Mucosa of descending colon (tissue), 3 donors: ENCODE measurements around the gene SPINK9. TPM values are rescaled to one million over a fixed set of nuclear protein-coding genes. Genes with fewer than 3 reads are reported as not detected.

Experiments used
- ATAC-seq: fragments of 200-7000 bp; cut with Tn5 transposase; one replicate; pipeline ENCODE4 v1.9.1; 2020; ENCODE audit warnings: mild to moderate bottlenecking, moderate library complexity
- DNase-seq, 3 donors: peaks; one replicate each; pipeline ENCODE4 v3.0.0-alpha.2; 2020
- H3K36me3 ChIP-seq: fragments of 200-600 bp; one replicate; pipeline ENCODE4 v1.8.0; 2021; ENCODE audit warnings: low read depth, mild to moderate bottlenecking
- H3K4me1 ChIP-seq: fragments of 200-600 bp; one replicate; pipeline ENCODE4 v1.8.0; 2021; ENCODE audit warnings: low read depth, mild to moderate bottlenecking
- H3K4me3 ChIP-seq: fragments of 200-600 bp; one replicate; pipeline ENCODE4 v1.8.0; 2021; ENCODE audit warnings: mild to moderate bottlenecking
- H3K9me3 ChIP-seq: fragments of 200-600 bp; one replicate; pipeline ENCODE4 v1.8.0; 2021; ENCODE audit warnings: mild to moderate bottlenecking
- CTCF ChIP-seq: fragments of 200-600 bp; IDR thresholded peaks from one replicate; pipeline ENCODE4 v1.8.0; 2022; ENCODE audit warnings: antibody characterized with exemption, mild to moderate bottlenecking
- intact Hi-C, 2 donors: fragments of 100-400 bp; cut with DNase I in 1 of 2; cut with micrococcal nuclease in 1 of 2; formaldehyde crosslinking; loops; one replicate each; pipeline versions ENCODE4 v1.11.0 to v1.11.1; 2022; cut with DNase I, micrococcal nuclease
- total RNA-seq, 3 donors: library from RNA; stranded (reverse); fragmentation: NEBNext Ultra II Directional in 2 of 3; extraction: Animal tissue kit (Norgen Biotek cat#: 25700) in 2 of 3; gene quantifications; one replicate each; pipeline versions ENCODE4 v1.2.1 to v1.2.4, GENCODE V29; 2021 to 2023
- donor health status: DM: no; HTN: no; CAD: no; lungs with moderate emphysema.
- donor health status: DM: no; HTN: no; CAD: no.
- donor health status: DM: no; HTN: yes; CAD: no.

SPINK9 gene
- total RNA-seq, 3 donors from 2014 or later, result not detected

DNA sequence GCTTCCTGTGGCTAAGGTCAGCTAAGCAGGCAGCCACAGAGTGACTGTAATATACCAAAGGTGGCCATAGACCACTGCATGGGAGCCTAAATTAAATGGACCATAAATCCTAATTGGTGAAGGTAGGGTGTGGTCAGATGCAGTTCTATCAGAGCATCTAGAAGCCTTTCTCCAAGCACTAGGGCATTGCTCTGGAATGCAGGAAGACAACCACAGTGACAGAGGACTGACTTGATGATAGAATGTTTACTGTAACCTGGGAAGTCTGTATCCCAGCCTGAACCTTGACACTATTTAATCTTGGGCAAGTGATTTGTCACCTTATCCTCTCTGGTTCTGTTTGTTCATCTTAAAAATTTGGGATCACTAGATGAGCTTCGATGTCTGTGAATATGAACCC is 50.7 kb downstream of the SPINK9 start:
- no peaks in the 10 kb centered on the region for H3K9me3 ChIP-seq
- no peak for DNase-seq
- ATAC-seq, result no peak
- no peaks in the 10 kb centered on the region for H3K36me3 ChIP-seq
- intact Hi-C loops, result no loop called here
- TF ChIP-seq CTCF, result no peak
- peaks cover 46% of the 10 kb centered on the region for H3K4me1 ChIP-seq
- no peak overlapping the region for H3K4me3 ChIP-seq

DNA sequence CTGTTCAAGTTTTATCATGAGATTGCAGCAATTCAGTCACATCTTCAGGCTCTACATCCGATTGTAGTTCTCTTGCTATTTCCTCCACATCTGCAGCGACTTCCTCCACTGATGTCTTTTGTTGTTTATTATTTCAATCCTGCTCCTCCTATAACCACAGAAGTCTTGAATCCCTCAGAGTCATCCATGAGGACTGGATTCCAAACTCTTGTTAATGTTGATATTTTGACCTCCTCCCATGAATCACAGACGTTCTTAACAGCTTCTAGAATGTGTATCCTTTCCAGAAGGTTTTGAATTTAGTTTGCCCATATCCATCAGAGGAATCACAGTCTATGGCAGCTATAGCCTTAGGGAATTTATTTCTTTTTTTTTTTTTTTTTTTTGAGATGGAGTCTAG is 52.0 kb downstream of the SPINK9 start:
- no peak for DNase-seq
- ATAC-seq, result no peak
- no peak overlapping the region for H3K4me3 ChIP-seq
- peaks cover 53% of the 10 kb centered on the region for H3K4me1 ChIP-seq
- TF ChIP-seq CTCF, result no peak
- no peaks in the 10 kb centered on the region for H3K36me3 ChIP-seq
- intact Hi-C loops, result no loop called here
- no peaks in the 10 kb centered on the region for H3K9me3 ChIP-seq

- H3K4me1 ChIP-seq, result peaks cover 58% of the 10 kb centered on the region
These were observed 53.3 kb downstream of the SPINK9 start for GRCh38 chr5:148388696-148389095.

More at GRCh38 chr5:148388696-148389095, 53.3 kb downstream of the SPINK9 start:
- Histone ChIP-seq H3K9me3 (no peaks in the 10 kb centered on the region), H3K36me3 (no peaks in the 10 kb centered on the region), H3K4me3 (no peak overlapping the region)
- ATAC-seq (no peak), DNase-seq (no peak)
- TF ChIP-seq CTCF, result no peak
- intact Hi-C loops, result no loop called here

Other genes with a start within 250 kb of the SPINK9 start
- gene SPINK14, start 167.0 kb upstream of the SPINK9 start, total RNA-seq, result not detected
- 1 to 10 TPM in 1 of 3 donors, not detected in 2; 3.0 TPM for gene SPINK6, start 132.5 kb upstream of the SPINK9 start, total RNA-seq
- under 1 TPM in 1 of 3 donors, not detected in 2; 0.82 TPM for gene MARCOL, start 97.0 kb upstream of the SPINK9 start, total RNA-seq
- not detected for gene SPINK13, start 66.8 kb upstream of the SPINK9 start, total RNA-seq
- not detected for gene SPINK7, start 23.1 kb upstream of the SPINK9 start, total RNA-seq
- gene FBXO38, start 48.4 kb downstream of the SPINK9 start, total RNA-seq, result 10 to 100 TPM; 46.5 to 48.0 (median 46.9) TPM